CD14-positive monocyte (primary cell): ENCODE measurements around the gene CNTNAP2. TPM values are rescaled to one million over a fixed set of nuclear protein-coding genes. Genes with fewer than 3 reads are reported as not detected.
A peak's percentile ranks its signal among the peaks of the same experiment; 100 is the strongest.

Source experiments
- DNase-seq, 3 donors: peaks; one replicate each; pipeline ENCODE4 v3.0.0-alpha.2; 2011 to 2022
- H2AFZ ChIP-seq: 2 replicates; pipeline ENCODE4 v1.6.0; 2012; ENCODE audit warnings: mild to moderate bottlenecking, low read depth, low read length, inconsistent platforms; ENCODE audit not compliant: insufficient read depth, poor library complexity, severe bottlenecking
- H3K27ac ChIP-seq, 2 donors: 1 replicate in 1 of 2; 2 replicates in 1 of 2; pipeline ENCODE4 v1.5.1; 2012 to 2013; ENCODE audit warnings: low read length in 2 of 2, control low read depth in 1 of 2, inconsistent platforms in 1 of 2, low read depth in 1 of 2, mild to moderate bottlenecking in 1 of 2
- H3K27me3 ChIP-seq, 2 donors: one replicate each; pipeline versions ENCODE4 v1.6.0 to v1.6.1; 2011 to 2013; ENCODE audit warnings: low read length in 2 of 2; ENCODE audit not compliant: control insufficient read depth in 2 of 2, insufficient read depth in 2 of 2
- H3K36me3 ChIP-seq, 2 donors: replicated peaks in 1 of 2; 1 replicate in 1 of 2; 2 replicates in 1 of 2; pipeline versions ENCODE4 v1.5.1 to v1.6.1; 2012 to 2013; ENCODE audit warnings: low read length in 2 of 2, control low read depth in 1 of 2, inconsistent platforms in 1 of 2, mild to moderate bottlenecking in 1 of 2; ENCODE audit not compliant: insufficient read depth in 2 of 2, control insufficient read depth in 1 of 2
- H3K4me1 ChIP-seq, 2 donors: 1 replicate in 1 of 2; 2 replicates in 1 of 2; pipeline versions ENCODE4 v1.5.1 to v1.6.1; 2012 to 2013; ENCODE audit warnings: low read length in 2 of 2, control low read depth in 1 of 2, inconsistent platforms in 1 of 2, mild to moderate bottlenecking in 1 of 2, moderate library complexity in 1 of 2; ENCODE audit not compliant: insufficient read depth in 2 of 2, control insufficient read depth in 1 of 2
- H3K4me2 ChIP-seq: replicated peaks from 2 replicates; pipeline ENCODE3; 2012; ENCODE audit warnings: low read length, moderate library complexity, mild to moderate bottlenecking; ENCODE audit not compliant: poor library complexity, severe bottlenecking; ENCODE audit errors: extremely low read depth
- H3K4me3 ChIP-seq, 3 experiments: fragments of 200-600 bp in 1 of 3; sonication (generic) in 1 of 3; replicated peaks in 1 of 3; 1 replicate in 2 of 3; 2 replicates in 1 of 3; pipeline ENCODE4 v1.5.1; 2011 to 2013; ENCODE audit warnings: low read length in 3 of 3, mild to moderate bottlenecking in 3 of 3, control low read depth in 2 of 3, low read depth in 2 of 3, inconsistent platforms in 1 of 3, moderate library complexity in 1 of 3
- H3K79me2 ChIP-seq: 2 replicates; pipeline ENCODE4 v1.6.0; 2012; ENCODE audit warnings: mild to moderate bottlenecking, control low read depth, inconsistent platforms, low read length, moderate library complexity; ENCODE audit not compliant: insufficient read depth
- H3K9ac ChIP-seq: 2 replicates; pipeline ENCODE4 v1.6.0; 2017; ENCODE audit warnings: low read length, mild to moderate bottlenecking; ENCODE audit not compliant: insufficient read depth, poor library complexity, severe bottlenecking
- H3K9me3 ChIP-seq, 2 donors: replicated peaks in 1 of 2; 1 replicate in 1 of 2; 2 replicates in 1 of 2; pipeline versions ENCODE4 v1.5.1 to v1.6.1; 2012 to 2013; ENCODE audit warnings: low read length in 2 of 2, control low read depth in 1 of 2; ENCODE audit not compliant: control insufficient read depth in 1 of 2, insufficient read depth in 1 of 2
- H4K20me1 ChIP-seq: 2 replicates; pipeline ENCODE4 v1.6.0; 2012; ENCODE audit warnings: mild to moderate bottlenecking, low read length, control low read depth, moderate library complexity; ENCODE audit not compliant: insufficient read depth
- H3K27ac Mint-ChIP-seq, 7 donors: one replicate each; pipeline ENCODE4 v1.8.0; 2020; ENCODE audit warnings: mild to moderate bottlenecking in 7 of 7, mixed read lengths in 7 of 7, moderate library complexity in 6 of 7, inconsistent platforms in 2 of 7
- H3K27me3 Mint-ChIP-seq, 3 donors: one replicate each; pipeline ENCODE4 v1.8.0; 2021 to 2022; ENCODE audit warnings: low read depth in 3 of 3, mild to moderate bottlenecking in 3 of 3, mixed read lengths in 3 of 3, moderate library complexity in 3 of 3, inconsistent platforms in 1 of 3
- H3K36me3 Mint-ChIP-seq, 2 donors: one replicate each; pipeline ENCODE4 v1.8.0; 2020; ENCODE audit warnings: mixed read lengths in 2 of 2, inconsistent platforms in 1 of 2, mild to moderate bottlenecking in 1 of 2
- H3K4me1 Mint-ChIP-seq: one replicate; pipeline ENCODE4 v1.8.0; 2020; ENCODE audit warnings: mild to moderate bottlenecking, mixed read lengths
- H3K4me3 Mint-ChIP-seq, 2 donors: one replicate each; pipeline ENCODE4 v1.8.0; 2020; ENCODE audit warnings: mild to moderate bottlenecking in 2 of 2, mixed read lengths in 2 of 2, moderate library complexity in 1 of 2
- H3K9me3 Mint-ChIP-seq, 7 donors: one replicate each; pipeline ENCODE4 v1.8.0; 2020 to 2022; ENCODE audit warnings: mixed read lengths in 7 of 7, mild to moderate bottlenecking in 6 of 7, moderate library complexity in 6 of 7, inconsistent platforms in 2 of 7
- WGBS: methylation state at CpG from one replicate; pipeline ENCODE4 v1.1.5; 2013; ENCODE audit warnings: missing lambda C conversion rate; ENCODE audit not compliant: insufficient coverage; 5-methylcytosine and 5-hydroxymethylcytosine counted together
- intact Hi-C, 2 donors: fragments of 100-400 bp; cut with micrococcal nuclease; formaldehyde crosslinking; loops; one replicate each; pipeline versions ENCODE4 v1.15.0 to v1.15.1; 2023
- polyA plus RNA-seq, 3 donors: library from polyadenylated mRNA; depleted of rRNA in 1 of 3; unstranded in 2 of 3; stranded (reverse) in 1 of 3; fragments of 300-500 nt in 2 of 3; fragments of >200 nt in 1 of 3; fragmentation: Illumina TruSeq in 2 of 3; gene quantifications; 1 replicate in 2 of 3; 2 replicates in 1 of 3; pipeline ENCODE4 v1.2.3, GENCODE V29; 2012 to 2021
- TF ChIP-seq, protein P1 (sequence below): fragments of 200-600 bp; IDR thresholded peaks from one replicate; pipeline ENCODE4 v1.8.0; 2022; ENCODE audit warnings: antibody characterized with exemption, mild to moderate bottlenecking

The CNTNAP2 gene
- polyA plus RNA-seq, 3 donors = 0.01 TPM; not detected in 2

DNA sequence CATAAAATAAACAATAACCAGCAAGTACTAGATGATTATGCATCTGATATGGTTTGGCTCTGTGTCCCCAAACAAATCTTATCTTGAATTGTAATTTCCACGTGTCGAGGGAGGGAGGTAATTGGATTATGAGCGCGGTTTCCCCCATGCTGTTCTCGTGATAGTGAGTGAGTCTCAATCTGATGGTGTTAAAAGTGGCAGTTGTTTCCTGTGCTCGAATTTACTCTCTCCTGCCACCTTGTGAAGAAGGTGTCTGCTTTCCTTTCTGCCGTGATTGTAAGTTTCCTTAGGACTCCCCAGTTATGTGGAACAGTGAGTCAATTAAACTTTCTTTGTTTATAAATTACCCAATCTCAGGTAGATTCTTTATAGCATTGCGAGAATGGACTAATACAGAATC, 15.1 kb downstream of the CNTNAP2 start:
- Histone ChIP-seq H3K27me3 (no peaks in the 10 kb centered on the region), H3K4me3 (no peak overlapping the region), H3K4me2 (no peak overlapping the region), H3K27ac (no peak overlapping the region), H2AFZ (no peak overlapping the region), H3K79me2 (no peaks in the 10 kb centered on the region), H3K9ac (no peak overlapping the region), H4K20me1 (no peaks in the 10 kb centered on the region), H3K9me3 (peaks cover 0 to 3% of the 10 kb centered on the region in 2 donors), H3K4me1 (no peaks in the 10 kb centered on the region), H3K36me3 (no peaks in the 10 kb centered on the region)
- TF ChIP-seq, protein P1, sequence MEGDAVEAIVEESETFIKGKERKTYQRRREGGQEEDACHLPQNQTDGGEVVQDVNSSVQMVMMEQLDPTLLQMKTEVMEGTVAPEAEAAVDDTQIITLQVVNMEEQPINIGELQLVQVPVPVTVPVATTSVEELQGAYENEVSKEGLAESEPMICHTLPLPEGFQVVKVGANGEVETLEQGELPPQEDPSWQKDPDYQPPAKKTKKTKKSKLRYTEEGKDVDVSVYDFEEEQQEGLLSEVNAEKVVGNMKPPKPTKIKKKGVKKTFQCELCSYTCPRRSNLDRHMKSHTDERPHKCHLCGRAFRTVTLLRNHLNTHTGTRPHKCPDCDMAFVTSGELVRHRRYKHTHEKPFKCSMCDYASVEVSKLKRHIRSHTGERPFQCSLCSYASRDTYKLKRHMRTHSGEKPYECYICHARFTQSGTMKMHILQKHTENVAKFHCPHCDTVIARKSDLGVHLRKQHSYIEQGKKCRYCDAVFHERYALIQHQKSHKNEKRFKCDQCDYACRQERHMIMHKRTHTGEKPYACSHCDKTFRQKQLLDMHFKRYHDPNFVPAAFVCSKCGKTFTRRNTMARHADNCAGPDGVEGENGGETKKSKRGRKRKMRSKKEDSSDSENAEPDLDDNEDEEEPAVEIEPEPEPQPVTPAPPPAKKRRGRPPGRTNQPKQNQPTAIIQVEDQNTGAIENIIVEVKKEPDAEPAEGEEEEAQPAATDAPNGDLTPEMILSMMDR = no peak
- WGBS = 89% methylated on average over 5 of the region's 8 CpGs
- no peaks in the 10 kb centered on the region for H3K36me3 Mint-ChIP-seq
- peaks cover 0 to 5% (median 0%) of the 10 kb centered on the region in 7 donors for H3K9me3 Mint-ChIP-seq
- intact Hi-C loops = no loop called here
- H3K27ac Mint-ChIP-seq = no peak overlapping the region
- DNase-seq = no peak
- no peak overlapping the region for H3K4me3 Mint-ChIP-seq
- H3K27me3 Mint-ChIP-seq = peaks cover 0 to 2% (median 0%) of the 10 kb centered on the region in 3 donors
- no peaks in the 10 kb centered on the region for H3K4me1 Mint-ChIP-seq

DNA sequence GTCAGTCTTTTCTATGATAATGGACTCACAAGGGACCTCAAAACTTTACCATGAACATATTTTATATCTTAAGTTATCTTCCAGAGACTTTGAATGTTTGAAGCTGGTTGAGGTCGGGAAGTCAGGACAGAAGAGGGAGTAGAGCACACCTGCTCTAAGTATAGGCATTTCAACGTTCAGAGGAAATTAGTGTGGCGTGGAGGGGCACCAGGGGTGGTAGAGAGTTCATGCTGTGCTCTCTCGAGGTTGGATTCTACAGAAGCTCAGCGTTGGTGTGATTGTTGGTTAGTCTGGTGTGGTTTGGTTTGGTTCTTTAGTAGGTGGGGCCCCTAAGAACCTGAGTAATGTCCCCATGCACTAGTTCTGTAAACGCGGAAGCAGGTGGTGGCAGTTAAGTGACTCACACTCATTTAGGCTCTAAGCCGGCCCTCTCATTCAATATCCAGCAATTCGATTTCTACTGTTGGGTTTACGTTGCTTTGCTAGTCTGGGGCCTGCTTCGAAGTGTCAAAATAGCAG, 19.8 kb downstream of the CNTNAP2 start:
- Histone ChIP-seq H3K4me3 (no peak overlapping the region), H3K36me3 (no peaks in the 10 kb centered on the region), H2AFZ (no peak overlapping the region), H3K79me2 (no peaks in the 10 kb centered on the region), H3K27me3 (no peaks in the 10 kb centered on the region), H4K20me1 (no peaks in the 10 kb centered on the region), H3K4me1 (no peaks in the 10 kb centered on the region), H3K9me3 (peaks cover 0 to 3% of the 10 kb centered on the region in 2 donors), H3K4me2 (no peak overlapping the region), H3K9ac (no peak overlapping the region), H3K27ac (no peak overlapping the region)
- H3K27ac Mint-ChIP-seq = peak overlapping the region in 1 of 7 donors; percentile 24
- TF ChIP-seq, protein P1 = no peak
- intact Hi-C loops = no loop called here
- DNase-seq = no peak
- no peak overlapping the region for H3K4me3 Mint-ChIP-seq
- peaks cover 0 to 2% (median 0%) of the 10 kb centered on the region in 3 donors for H3K27me3 Mint-ChIP-seq
- 93% methylated on average over 11 of the region's 11 CpGs for WGBS
- peaks cover 0 to 5% (median 2%) of the 10 kb centered on the region in 7 donors for H3K9me3 Mint-ChIP-seq
- H3K36me3 Mint-ChIP-seq = no peaks in the 10 kb centered on the region
- no peaks in the 10 kb centered on the region for H3K4me1 Mint-ChIP-seq
